Esophagus muscularis mucosa (tissue), 4 donors: ENCODE results near the gene ACSM2A. TPM values are rescaled to one million over a fixed set of nuclear protein-coding genes. Genes with fewer than 3 reads are reported as not detected.
A peak's percentile ranks its signal among the peaks of the same experiment; 100 is the strongest.
"Not testable (repeated sequence)": the region's sequence is repeated elsewhere in the genome, so short reads cannot be mapped to it uniquely, and the experiment has no call there.

Experiments
- DNase-seq: peaks from one replicate; pipeline ENCODE4 v3.0.0-alpha.2; 2017; ENCODE audit errors: extremely low spot score
- H3K27ac ChIP-seq, 4 donors: fragments of 200-600 bp; sonication (generic); replicated peaks in 1 of 4; 1 replicate in 3 of 4; 2 replicates in 1 of 4; pipeline ENCODE4 v1.5.1; 2016 to 2019; ENCODE audit warnings: mild to moderate bottlenecking in 1 of 4
- H3K27me3 ChIP-seq, 4 donors: fragments of 200-600 bp; sonication (generic); one replicate each; pipeline versions ENCODE4 v1.5.1 to v1.6.0; 2016 to 2019
- H3K36me3 ChIP-seq, 4 donors: fragments of 200-600 bp; sonication (generic); one replicate each; pipeline ENCODE4 v1.5.1; 2016 to 2019
- H3K4me1 ChIP-seq, 4 donors: fragments of 200-600 bp; sonication (generic); one replicate each; pipeline ENCODE4 v1.5.1; 2016 to 2019
- H3K4me3 ChIP-seq, 4 donors: fragments of 200-600 bp; sonication (generic); 1 replicate in 2 of 4; 2 replicates in 2 of 4; pipeline ENCODE4 v1.5.1; 2016 to 2019; ENCODE audit warnings: mild to moderate bottlenecking in 4 of 4, moderate library complexity in 1 of 4
- H3K9me3 ChIP-seq, 4 donors: fragments of 200-600 bp; sonication (generic); 1 replicate in 3 of 4; 2 replicates in 1 of 4; pipeline ENCODE4 v1.5.1; 2016 to 2019
- EP300 ChIP-seq: sonication (generic); formaldehyde crosslinking; IDR thresholded peaks from one replicate; pipeline ENCODE4 v1.6.1; 2017; ENCODE audit warnings: antibody characterized with exemption
- POLR2A ChIP-seq: fragments of 450-650 bp; IDR thresholded peaks from one replicate; pipeline ENCODE4 v1.6.1; 2017; ENCODE audit warnings: antibody characterized with exemption, moderate library complexity, mild to moderate bottlenecking, low read depth
- POLR2AphosphoS5 ChIP-seq, 2 donors: sonication (generic); formaldehyde crosslinking; IDR thresholded peaks; one replicate each; pipeline ENCODE4 v1.6.1; 2017; ENCODE audit warnings: antibody characterized with exemption in 2 of 2
- WGBS: methylation state at CpG from one replicate; pipeline ENCODE4 v1.1.5; 2018; 5-methylcytosine and 5-hydroxymethylcytosine counted together
- intact Hi-C: fragments of 100-400 bp; cut with DNase I; formaldehyde crosslinking; loops from one replicate; pipeline ENCODE4 v1.15.1; 2023
- total RNA-seq, 4 donors: library from RNA; depleted of rRNA; stranded (reverse); fragments of >200 nt; gene quantifications; one replicate each; pipeline versions ENCODE4 v1.1.0 to v1.2.1, GENCODE V29; 2016
- TF ChIP-seq, protein P1 (sequence below), 3 experiments: fragments of 200-600 bp in 2 of 3; fragments of 450-650 bp in 1 of 3; sonication (generic) in 2 of 3; IDR thresholded peaks; one replicate each; pipeline ENCODE4 v1.5.1; 2017 to 2019; ENCODE audit warnings: antibody characterized with exemption in 3 of 3, mild to moderate bottlenecking in 2 of 3, moderate library complexity in 1 of 3

The ACSM2A gene
- total RNA-seq, 4 donors from 2014 or later = 1.3 TPM; not detected in 3

DNA sequence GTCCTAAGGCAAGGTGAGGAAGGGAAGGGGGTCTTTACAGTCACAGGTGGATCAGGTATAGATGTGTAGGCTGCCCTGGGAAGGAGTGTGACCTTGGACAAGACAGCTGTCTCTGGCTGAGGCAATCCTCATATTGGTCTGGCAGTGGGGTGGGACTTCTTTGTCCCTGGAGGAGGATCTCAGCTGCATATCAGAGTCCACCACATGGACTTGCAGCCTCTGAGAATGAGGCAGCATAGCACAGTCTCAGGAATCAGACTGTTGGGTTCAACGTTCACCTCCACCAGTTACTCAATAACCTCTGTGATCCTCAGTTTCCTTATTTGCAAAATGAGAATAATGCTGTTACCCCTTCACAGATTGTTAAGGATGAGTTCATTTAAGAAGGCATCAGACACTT, 33.4 kb downstream of the ACSM2A start:
- TF ChIP-seq POLR2A = no peak
- TF ChIP-seq, protein P1, sequence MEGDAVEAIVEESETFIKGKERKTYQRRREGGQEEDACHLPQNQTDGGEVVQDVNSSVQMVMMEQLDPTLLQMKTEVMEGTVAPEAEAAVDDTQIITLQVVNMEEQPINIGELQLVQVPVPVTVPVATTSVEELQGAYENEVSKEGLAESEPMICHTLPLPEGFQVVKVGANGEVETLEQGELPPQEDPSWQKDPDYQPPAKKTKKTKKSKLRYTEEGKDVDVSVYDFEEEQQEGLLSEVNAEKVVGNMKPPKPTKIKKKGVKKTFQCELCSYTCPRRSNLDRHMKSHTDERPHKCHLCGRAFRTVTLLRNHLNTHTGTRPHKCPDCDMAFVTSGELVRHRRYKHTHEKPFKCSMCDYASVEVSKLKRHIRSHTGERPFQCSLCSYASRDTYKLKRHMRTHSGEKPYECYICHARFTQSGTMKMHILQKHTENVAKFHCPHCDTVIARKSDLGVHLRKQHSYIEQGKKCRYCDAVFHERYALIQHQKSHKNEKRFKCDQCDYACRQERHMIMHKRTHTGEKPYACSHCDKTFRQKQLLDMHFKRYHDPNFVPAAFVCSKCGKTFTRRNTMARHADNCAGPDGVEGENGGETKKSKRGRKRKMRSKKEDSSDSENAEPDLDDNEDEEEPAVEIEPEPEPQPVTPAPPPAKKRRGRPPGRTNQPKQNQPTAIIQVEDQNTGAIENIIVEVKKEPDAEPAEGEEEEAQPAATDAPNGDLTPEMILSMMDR (IDR thresholded peaks at IDR 0.05) = no peak
- TF ChIP-seq POLR2AphosphoS5 (IDR thresholded peaks at IDR 0.05) = no peak
- TF ChIP-seq EP300 = no peak
- Histone ChIP-seq H3K4me3 (no peak overlapping the region), H3K27ac (no peak overlapping the region), H3K4me1 (no peaks in the 10 kb centered on the region), H3K27me3 (no peaks in the 10 kb centered on the region), H3K9me3 (no peaks in the 10 kb centered on the region), H3K36me3 (no peaks in the 10 kb centered on the region)
- DNase-seq = no peak
- 85% methylated on average over 1 of the region's 1 CpG for WGBS
- intact Hi-C loops = no loop called here

DNA sequence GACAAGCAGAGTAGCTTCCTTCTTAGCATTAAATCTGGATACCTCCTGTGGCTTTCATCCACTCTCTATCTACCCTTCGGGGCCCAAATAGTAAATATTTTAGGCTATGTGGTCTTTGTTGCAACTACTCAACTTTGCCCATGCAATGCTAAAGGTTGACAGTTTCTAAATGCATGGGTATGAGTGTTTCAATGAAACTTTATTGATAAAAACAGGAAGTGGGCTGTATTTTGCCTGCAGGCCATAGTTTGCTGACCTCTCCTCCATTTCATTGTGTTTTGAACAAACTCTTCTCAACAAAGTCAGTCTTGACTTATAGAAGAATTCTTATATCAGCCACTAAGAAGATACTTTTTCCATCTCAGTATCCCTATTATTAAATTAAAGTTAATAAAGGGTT, 34.1 kb downstream of the ACSM2A start:
- no peaks in the 10 kb centered on the region for H3K27me3 ChIP-seq
- no peak overlapping the region for H3K4me3 ChIP-seq
- no peaks in the 10 kb centered on the region for H3K9me3 ChIP-seq
- DNase-seq = no peak
- intact Hi-C loops = no loop called here
- TF ChIP-seq POLR2AphosphoS5 (IDR thresholded peaks at IDR 0.05) = no peak
- TF ChIP-seq POLR2A = no peak
- TF ChIP-seq, protein P1 (IDR thresholded peaks at IDR 0.05) = no peak
- no peak for TF ChIP-seq EP300
- no peaks in the 10 kb centered on the region for H3K4me1 ChIP-seq
- H3K36me3 ChIP-seq = no peaks in the 10 kb centered on the region
- H3K27ac ChIP-seq = no peak overlapping the region
- 66% methylated on average over 1 of the region's 1 CpG for WGBS

DNA sequence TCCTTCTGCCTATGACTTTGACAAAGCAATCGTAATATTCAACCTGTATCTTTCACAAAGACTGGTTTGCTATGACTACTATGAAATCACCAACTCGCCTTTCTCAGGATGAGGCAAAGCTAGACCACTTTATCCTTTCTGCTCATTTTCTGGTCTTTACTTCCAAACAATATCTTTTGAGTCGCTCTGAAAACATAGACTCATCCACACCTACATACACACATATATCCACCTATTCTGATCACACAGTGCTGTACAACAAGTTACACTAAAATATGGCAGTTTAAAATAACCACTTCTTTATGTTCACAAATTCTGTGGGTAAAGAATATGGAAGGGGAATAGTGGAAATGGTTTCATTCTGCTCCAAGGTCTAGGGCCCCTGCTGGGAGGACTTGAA, 39.7 kb downstream of the ACSM2A start:
- H3K36me3 ChIP-seq, H3K27me3 ChIP-seq, DNase-seq, H3K27ac ChIP-seq, H3K9me3 ChIP-seq, H3K4me3 ChIP-seq, intact Hi-C loops, H3K4me1 ChIP-seq: not testable (repeated sequence)
- no CpG with 5 or more reads among the region's 3 CpGs for WGBS

DNA sequence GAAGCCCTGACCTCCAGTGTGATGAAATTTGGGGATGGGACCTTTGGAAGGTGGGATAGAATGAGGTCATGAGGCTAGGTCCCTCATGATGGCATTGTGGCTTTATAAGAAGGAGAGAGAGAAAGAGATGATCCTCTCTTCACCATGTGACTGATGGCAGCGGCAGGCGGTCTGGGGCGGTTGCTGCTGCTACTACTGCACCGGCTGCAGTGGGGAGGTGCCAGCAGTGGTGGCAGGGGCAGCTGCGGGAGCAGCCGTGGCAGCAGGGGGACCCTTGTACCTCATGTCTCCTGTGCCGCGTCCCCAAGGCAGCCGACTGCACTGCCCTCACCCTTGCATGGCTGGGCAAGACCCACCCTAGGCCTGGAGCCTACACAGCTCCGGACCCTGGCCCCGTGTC, 40.1 kb downstream of the ACSM2A start:
- DNase-seq, H3K27ac ChIP-seq, H3K27me3 ChIP-seq, H3K36me3 ChIP-seq, H3K9me3 ChIP-seq, H3K4me1 ChIP-seq, intact Hi-C loops, H3K4me3 ChIP-seq: not testable (repeated sequence)
- no CpG with 5 or more reads among the region's 11 CpGs for WGBS

DNA sequence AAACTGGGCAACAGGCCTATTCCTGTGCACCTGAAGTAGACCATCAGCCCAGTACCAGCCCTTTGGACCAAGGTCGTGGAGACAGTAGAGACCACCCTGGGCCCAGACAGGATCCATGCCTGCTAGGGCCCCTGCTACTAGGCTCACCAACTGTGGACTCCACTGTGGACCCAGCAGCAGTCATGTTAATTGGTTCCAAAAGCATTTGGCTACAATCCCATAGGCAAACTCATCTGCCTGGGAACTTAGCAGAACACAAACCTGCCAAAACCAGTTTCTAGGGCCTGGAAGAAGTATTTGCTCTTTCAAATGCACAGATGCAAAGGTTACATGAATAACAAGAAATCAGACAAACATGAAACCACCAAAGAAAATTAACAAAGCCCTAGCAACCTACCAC, 53.1 kb downstream of the ACSM2A start:
- TF ChIP-seq EP300 = no peak
- TF ChIP-seq POLR2A = no peak
- TF ChIP-seq, protein P1 (IDR thresholded peaks at IDR 0.05) = no peak
- no peaks in the 10 kb centered on the region for H3K36me3 ChIP-seq
- intact Hi-C loops = no loop called here
- peak; percentile 45 for DNase-seq
- H3K9me3 ChIP-seq = peaks cover 0 to 17% (median 6%) of the 10 kb centered on the region in 4 donors
- no peak overlapping the region for H3K27ac ChIP-seq
- H3K4me3 ChIP-seq = no peak overlapping the region
- no CpG with 5 or more reads among the region's 1 CpG for WGBS
- H3K27me3 ChIP-seq = no peaks in the 10 kb centered on the region
- H3K4me1 ChIP-seq = no peaks in the 10 kb centered on the region

DNA sequence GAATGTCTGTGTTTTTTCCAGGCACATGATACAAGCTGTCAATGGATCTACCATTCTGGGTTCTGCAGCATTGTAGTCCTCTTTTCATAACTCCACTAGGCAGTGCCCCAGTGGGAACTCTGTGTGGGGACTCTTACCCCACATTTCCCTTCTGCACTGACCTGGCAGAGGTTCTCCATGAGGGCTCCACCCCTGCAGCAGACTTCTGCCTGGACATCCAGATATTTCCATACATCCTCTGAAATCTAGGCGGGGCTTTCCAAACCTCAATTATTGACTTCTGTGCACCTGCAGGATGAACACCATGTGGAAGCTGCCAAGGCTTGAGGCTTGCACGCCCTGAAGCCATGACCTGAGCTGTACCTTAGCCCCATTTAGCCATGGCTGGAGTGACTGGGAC, 56.0 kb downstream of the ACSM2A start:
- Histone ChIP-seq H3K4me1 (no peaks in the 10 kb centered on the region), H3K36me3 (no peaks in the 10 kb centered on the region), H3K27me3 (no peaks in the 10 kb centered on the region), H3K27ac (no peak overlapping the region), H3K9me3 (peaks cover 0 to 17% (median 4%) of the 10 kb centered on the region in 4 donors), H3K4me3 (no peak overlapping the region)
- WGBS = 42% methylated on average over 2 of the region's 2 CpGs
- peak; percentile 72 for DNase-seq
- intact Hi-C loops = no loop called here
- no peak for TF ChIP-seq POLR2AphosphoS5 (IDR thresholded peaks at IDR 0.05)
